HL-60/S4 treated with retinoic acid at 250 ng/mL for 4 days and 3 days (cell line): ENCODE measurements around the gene PCK1.

Experiments
- in situ Hi-C: fragments of 300-500 bp; cut with MboI; formaldehyde crosslinking; loops from 2 replicates; pipeline ENCODE4 v1.7.0; 2022; ENCODE audit warnings: low sequenced_read_pairs

Gene PCK1

GRCh38 chr20:57615445-57615811, 54.5 kb downstream of the PCK1 start:
- in situ Hi-C loops = no loop called here

DNA sequence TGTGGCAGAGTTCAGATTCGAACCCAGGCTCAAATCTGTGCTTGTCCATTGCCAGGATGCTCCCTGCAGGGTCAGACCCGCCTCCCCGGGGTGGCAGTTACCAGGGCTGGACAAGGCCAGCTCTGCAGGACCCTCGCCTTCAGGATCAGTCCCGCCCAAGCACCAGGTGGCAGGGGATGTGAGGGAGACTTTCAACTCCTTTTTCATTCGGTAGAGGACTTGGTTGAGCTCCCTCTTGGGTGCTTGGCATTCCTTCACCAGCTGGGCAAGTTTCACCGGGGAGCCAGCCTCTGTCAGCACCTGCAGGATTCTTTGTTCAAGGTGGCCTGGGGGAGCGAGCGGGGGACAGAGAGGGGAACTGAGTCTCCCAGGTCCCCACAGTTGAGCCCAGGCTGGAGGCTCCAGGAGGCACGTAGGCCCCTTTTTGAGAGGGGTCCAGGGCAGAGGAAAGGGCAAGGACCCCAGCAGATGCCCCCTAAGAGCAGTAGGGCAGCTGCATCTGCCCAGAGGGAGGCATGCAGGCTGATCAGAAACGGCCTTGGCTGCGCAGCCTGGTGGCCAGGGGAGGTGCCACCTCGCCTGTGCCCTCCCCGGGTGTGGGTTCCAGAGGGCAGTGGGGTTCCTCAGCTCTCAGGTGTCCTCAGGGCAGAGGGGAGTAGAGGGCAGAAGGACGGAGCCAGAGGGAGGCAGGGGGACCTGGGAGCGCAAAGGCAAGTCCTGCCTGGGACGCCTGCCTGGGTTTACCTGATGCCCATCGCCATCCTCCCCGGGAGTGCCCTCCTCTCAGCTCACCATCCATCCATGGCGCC, 55.4 kb downstream of the PCK1 start:
- in situ Hi-C loops = no loop called here

DNA sequence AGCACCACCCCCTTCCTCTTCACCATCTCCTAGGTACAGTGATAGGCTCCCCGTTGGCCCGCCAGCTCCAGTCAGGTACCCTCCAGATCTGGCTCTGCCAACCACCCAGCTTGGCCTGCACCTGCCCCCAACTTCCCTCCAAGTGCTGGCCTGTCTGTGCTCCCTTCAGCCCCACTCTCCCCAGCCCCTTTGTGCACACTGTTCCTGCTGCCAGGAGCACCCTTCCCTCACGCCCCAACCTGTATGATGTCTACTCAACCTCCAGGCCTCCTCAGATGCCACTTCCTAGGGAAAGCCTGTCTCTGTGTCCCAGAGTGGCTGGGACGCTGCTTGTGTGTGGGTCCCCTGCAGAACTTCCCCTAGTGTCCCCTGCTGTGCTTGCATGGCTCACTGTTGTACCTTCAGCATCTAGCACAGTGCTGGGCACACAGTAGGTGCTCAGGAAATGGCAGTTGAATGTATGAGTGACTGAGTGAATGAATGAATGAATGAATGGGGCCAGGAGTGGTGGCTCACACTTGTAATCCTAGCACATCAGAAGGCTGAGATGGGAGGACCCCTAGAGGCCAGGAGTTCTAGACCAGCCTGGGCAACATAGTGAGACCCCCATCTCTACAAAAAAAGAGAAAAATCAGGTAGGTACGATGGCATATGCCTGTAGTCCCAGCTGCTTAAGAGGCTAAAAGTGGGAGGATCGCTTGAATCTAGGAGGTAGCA, 56.3 kb downstream of the PCK1 start:
- in situ Hi-C loops = no loop called here
